GM12865 (cell line): Measurements from ENCODE around the gene HAUS7.

ENCODE experiments used
- DNase-seq: peaks from one replicate; pipeline ENCODE4 v3.0.0; 2010; ENCODE audit warnings: low read depth
- H3K4me3 ChIP-seq: 2 replicates; pipeline ENCODE4 v1.5.1; 2011; ENCODE audit warnings: mild to moderate bottlenecking, low read depth, low read length, control low read depth
- CTCF ChIP-seq: IDR thresholded peaks from 2 replicates; pipeline ENCODE4 v1.5.1; 2011; ENCODE audit warnings: low read length, control low read depth, low read depth, inconsistent platforms; ENCODE audit not compliant: insufficient read depth; ENCODE audit errors: missing control alignments

The HAUS7 gene

GRCh38 chrX:153494541-153495361 lies 24.4 kb upstream of the HAUS7 start, which contains the start of gene BGN:
TSS of gene BGN (plus strand) at chrX:153494980. CDS start at chrX:153504632, 9,652 bp downstream.
- no peak for DNase-seq

DNA sequence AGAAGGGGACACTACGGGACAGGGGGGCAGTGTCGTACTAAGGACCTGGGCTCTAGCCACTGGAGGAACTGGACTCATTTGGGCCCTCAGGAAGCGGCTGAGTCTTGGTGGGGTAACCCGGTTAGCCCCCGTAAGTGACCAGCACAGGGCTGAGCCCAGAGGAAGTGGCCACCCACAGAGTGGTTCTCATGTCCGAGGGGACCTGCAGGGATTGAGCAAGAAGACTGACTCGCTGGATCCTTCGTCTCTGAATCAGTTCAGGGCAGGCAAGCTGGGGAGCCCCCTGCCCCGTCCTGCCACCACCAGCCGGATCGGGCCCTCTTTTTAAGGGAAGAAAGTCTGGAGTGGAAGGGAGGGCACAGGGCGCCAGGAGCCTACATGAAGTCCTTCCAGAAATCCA lies 23.7 kb upstream of the HAUS7 start:
- no peak for TF ChIP-seq CTCF
- no peak overlapping the region for H3K4me3 ChIP-seq
- DNase-seq, result no peak

More at GRCh38 chrX:153494541-153495361, 24.4 kb upstream of the HAUS7 start, which contains the start of gene BGN:
- no peak for TF ChIP-seq CTCF
- H3K4me3 ChIP-seq, result no peak within 1 kb of the TSS

GRCh38 chrX:153493085-153493484 lies 22.7 kb upstream of the HAUS7 start:
- no peak for DNase-seq
- H3K4me3 ChIP-seq, result no peak overlapping the region
- no peak for TF ChIP-seq CTCF

DNA sequence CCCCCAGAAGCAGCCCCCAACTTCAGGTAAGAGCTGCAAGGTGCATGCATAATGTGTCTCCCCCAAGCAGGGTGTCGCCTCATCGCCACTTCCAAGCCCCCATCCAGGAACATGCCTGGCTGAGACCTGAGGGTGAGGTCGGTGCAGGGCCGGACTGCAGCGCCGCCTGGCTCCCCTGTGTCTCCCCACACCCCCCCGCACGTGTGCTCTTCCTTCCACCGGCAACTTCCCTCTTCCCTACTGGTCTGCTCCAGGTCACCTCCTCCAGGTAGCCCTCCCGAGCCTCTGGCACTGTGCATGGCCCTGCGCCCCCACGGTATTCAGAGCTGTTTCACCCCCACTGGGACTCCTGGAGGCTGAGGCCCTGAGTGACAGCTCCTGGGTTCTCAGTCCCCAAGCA lies 22.2 kb upstream of the HAUS7 start:
- no peak for DNase-seq
- TF ChIP-seq CTCF, result no peak
- no peak overlapping the region for H3K4me3 ChIP-seq

- no peak overlapping the region for H3K4me3 ChIP-seq
- no peak for TF ChIP-seq CTCF
- DNase-seq, result no peak
These were observed 21.5 kb upstream of the HAUS7 start for GRCh38 chrX:153491918-153492317.

DNA sequence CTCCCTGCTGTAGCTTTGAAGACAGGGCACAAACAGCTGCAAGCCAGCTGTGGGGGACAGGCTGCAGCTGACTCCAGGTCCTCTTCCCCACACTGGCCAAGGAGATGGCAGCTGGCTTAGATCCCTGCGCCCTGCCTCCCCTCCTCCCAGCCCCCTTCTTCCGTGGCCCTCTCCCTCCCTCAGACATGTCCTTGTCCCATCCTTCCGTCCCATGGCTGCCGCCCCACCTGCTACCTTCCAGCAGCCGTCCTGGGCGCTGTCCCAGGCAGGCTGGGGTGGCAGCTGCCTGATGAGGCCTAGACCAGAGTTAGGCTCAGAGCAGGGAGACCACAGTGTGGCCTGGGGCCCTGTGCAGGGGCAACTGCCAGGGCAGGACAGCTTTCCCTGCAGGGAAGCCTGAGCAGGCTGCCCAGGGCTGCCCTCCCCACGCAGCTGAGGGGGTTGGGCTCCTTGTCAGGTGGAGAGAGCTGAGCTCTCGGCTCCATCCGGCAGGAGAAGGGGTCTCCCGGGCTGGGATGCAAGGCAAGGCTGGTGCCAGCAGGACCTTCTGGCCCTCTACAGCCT lies 21.1 kb upstream of the HAUS7 start:
- TF ChIP-seq CTCF, result no peak
- no peak for DNase-seq
- no peak overlapping the region for H3K4me3 ChIP-seq
